HG02571 (cell line): ENCODE data around the gene IQCN.

ENCODE experiments used
- ATAC-seq: cut with Tn5 transposase; IDR thresholded peaks from one replicate; pipeline ENCODE4 v1.9.1; 2021; ENCODE audit warnings: mild to moderate bottlenecking, moderate library complexity; ENCODE audit not compliant: unreplicated experiment

The IQCN gene

GRCh38 chr19:18269070-18269723 lies 5.1 kb downstream of the IQCN start:
- no peak for ATAC-seq

DNA sequence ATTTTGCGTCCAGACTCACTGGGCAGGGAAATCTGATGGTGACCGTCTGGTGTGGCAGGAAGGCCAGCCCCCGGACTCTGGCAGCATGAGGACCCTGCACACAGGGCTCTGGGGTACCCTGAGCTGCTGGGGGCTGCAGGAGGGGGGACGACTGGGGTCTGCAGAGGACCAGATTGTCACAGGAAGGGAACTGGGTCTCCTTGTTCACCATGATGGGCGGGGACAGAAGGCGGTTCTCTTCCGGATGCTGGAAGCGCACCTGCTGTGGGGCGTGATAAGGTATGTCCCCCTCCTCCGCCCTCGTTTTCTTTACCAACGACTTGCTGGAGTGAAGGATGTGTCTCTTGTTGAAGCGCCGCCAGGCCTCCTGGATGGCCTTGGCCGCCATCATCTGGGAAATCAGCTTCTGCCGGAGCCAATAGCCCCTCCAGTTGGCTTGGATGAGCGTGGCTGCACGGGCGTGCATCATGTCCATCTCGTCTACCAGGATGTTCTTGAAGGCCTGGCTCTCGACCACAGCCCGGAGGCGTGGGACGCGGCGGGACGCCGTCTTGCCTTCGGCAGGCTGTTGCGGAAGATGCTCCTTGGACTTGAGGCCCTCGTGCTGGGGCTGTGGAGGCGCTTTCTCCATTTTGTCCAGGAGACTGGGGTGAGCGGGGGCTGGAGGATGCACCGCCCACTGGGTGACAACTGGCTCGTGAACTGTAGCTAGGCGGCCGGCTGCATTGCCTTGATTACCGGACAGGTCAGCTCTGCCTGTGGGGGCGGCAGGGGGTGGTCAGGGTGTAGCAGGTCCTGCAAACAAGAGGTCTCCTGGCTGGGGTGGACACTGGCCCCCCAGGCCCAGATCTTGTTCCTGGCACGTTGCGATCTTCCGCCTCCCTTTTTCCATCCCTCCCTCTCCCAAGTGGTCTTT lies 7.2 kb downstream of the IQCN start:
- ATAC-seq, result no peak

- no peak for ATAC-seq
Measured at GRCh38 chr19:18265582-18265981, 8.7 kb downstream of the IQCN start.

DNA sequence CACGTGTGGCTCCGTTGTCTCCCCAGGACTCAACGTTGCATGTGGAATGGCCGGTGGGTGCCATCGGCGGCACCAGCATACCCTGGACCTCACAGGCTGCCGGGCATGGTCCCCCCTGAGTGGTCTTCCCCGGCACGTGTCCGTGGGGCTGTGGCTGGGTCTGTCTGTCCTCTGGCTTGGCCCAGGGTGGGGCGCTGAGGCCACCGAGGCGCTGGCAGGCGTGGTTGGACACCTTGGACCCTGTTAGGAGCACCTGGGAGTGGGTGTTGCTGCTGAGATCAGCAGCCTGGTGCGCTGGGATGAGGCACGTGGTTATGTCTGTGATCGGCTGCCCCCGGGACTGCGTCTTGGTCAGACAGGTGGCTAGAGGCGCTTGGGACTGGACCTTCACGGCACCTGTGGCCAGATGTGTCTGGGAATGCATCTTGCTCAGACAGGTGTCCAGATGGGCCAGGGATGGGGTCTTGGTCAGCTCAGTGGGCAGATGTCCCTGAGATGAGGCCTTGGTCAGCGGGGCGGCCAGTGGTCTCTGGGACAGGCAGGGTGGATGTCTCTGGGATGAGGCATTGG lies 9.2 kb downstream of the IQCN start:
- no peak for ATAC-seq

DNA sequence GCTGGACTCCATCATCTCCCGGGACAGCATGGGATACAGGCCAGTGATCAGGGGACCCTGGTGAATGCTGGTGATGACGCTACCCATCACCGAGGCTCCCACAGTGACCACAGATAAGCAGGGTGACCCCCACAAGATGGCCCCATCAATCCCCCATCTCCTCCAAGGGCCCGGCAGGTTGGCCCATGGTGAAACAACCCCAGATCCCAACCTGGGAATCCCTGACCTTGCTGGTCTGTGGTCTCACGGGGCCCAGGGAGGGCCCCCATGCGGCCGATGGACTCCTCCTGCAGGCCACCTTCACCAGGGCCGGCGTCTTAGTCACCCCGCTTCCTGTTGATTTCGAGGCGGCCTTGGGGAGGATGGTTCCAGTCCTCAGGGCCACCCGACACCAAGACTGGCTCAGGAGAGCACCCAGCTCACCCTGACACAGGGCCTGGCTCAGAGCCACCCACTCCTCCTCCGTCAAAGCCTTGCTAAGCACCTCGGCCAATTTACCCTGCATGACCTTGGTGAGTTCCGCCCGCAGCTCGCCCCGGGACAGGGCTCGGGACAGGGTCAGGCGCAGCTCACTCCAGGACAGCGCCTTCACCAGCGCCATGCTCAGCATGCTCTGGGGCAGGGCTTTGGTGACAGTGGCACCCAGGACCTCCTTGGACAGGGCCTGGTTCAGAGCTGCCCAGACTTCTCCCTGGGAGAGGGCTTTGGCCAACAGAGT lies 10.0 kb downstream of the IQCN start:
- no peak for ATAC-seq

DNA sequence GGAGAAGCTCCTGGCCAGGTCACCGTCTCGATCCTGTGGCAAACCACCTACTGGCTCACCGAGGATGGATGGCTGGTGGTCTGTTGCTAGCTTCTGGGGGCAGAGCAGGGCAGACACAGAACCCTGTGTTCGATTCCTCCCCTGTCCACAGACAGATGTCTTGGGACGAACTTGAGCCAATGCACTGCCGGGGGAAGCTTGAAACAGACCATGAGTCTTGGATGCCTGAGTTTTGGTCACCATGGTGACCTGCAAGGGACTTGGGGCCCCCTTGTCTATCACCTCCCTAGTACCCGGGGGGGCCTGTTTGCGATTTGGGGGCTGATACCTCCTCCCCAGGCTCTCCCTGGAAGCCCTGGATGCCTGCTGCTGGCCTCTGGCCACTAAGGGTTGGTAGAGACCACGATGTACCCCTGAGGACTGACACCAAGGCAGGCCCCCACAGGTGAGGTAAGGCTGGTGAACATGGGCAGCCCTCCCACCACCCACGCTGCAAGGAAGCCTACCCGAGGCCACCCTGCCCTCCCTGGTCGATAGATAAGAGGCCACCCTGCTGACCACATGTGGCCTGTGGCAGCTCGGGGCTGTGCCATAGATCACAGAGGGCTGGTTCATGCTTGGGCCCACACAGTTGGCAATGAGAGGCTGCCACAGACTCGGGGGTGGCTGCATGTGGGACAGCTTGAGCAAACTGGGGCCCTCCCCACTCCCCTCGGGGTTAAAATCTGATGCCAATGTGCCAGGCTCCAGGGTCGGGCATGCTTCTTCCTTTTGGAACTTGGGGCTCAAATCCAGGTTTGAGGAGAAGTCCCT lies 10.7 kb downstream of the IQCN start:
- no peak for ATAC-seq

DNA sequence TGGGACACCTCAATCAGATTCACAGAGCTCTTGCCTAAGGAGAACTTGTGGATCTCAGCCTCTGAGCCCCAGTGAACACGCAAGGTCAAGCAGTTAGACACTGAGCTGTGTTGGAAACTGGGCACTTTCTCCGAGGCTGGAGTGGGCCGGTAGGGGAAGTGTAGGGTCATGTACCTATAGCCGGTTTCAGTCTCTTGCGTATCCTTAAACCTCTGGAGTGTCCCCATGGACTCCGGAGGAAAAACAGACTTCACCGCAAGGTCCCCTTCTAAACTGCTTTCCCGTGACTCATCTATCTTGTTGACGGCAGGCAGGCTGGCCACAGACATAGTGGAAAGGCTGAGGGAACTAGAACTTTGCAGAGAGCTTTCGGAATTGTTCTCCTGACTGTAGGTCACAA lies 11.3 kb downstream of the IQCN start:
- no peak for ATAC-seq

DNA sequence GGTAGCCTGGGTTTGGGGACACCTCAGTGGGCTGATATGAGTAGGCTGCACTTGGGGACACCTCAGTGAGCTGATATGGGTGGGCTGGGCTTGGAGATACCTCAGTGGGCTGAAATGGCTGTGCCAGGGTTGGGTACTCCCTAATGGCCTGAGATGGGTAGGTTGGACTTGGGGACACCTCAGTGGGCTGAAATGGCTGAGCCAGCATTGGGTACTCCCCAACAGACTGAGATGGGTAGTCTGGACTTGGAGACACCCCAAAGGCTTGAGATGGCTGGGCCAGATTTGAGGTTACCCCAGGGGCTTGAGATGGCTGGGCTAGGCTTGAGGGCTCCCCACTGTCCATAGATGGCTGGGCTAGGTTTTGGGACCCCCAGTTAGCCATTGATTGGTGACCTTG lies 12.1 kb downstream of the IQCN start:
- ATAC-seq, result no peak

DNA sequence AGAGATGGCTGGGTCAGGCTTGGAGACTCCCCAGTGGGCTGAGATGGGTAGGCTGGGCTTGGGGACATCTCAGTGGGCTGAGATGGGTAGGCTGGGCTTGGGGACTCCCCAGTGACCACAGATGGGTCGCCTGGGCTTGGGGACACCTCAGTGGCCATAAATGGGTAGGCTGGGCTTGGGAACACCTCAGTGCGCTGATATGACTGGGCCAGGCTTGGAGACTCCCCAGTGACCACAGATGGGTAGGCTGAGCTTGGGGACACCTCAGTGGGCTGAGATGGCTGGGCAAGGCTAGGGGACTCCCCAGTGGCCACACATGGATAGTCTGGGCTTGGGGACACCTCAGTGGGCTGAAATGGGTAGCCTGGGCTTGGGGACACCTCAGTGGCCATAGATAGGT lies 12.8 kb downstream of the IQCN start:
- ATAC-seq, result no peak

- ATAC-seq, result no peak
Measured at GRCh38 chr19:18259893-18260292, 14.4 kb downstream of the IQCN start.

DNA sequence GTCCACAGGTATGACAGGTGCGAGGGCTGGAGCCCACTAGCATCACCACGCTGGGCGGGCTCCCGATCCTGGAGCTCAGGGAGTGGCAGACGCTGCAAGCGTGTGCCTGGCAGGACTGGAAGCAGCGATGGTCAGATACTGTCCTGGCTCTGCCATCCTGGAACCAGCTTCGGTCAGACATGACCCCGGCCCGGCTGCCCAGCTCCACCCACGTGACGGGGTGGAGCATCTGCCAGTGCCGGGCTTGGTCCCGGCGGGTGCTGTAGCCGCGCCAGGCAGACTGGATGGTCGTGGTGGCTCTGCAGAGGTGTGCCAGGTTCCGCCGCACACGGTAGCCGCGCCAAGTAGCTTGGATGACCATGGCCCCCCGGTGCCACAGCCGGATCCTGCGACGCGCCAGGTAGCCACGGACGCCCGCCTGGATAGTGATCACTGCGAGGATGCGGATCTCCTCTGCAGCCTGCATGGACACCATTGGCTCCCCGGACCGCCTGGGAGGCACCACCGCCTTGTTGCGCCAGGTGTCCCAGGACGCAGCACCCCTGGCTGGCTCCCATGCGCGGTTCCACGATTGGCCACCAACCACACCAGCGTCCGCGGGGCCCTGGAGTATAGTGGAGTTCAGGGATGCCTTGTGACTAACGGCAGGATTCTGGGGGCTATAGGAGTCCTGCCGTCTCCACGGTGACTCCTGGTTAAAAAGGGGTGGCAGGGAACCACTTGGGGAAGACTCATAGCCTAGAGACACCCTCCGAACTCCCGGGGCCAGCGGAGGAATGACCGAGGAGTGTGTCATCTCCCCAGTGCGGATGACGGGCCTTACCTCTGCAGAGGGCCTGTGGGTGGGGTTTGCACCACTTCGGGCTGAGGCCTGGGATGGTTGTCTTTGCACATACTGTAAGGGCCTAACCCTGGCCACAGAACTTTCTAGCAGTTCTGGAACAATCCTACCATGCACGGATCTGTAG lies 16.5 kb downstream of the IQCN start:
- ATAC-seq, result no peak

- no peak for ATAC-seq
Measured at GRCh38 chr19:18254546-18255503, 19.4 kb downstream of the IQCN start.

DNA sequence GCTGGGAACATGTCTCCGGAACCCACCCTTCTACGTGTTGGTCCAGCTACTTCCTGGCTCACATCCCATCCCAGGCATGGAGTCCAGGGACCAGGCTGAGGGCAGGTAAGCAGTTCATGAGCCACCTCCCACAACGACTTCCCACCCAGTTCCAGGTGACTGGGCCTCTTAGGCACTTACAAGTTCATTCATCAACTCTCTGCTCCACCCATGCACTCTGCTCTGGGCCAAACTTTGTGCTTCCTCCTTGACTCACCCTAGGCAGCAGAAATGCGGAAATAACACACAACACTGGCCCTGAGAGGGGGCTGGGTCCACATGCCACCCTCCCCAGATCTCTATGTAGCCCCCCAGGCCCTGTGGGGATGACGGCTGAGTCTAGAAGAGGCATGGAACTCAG lies 20.5 kb downstream of the IQCN start:
- ATAC-seq, result no peak

- ATAC-seq, result no peak
Measured at GRCh38 chr19:18253130-18253529, 21.1 kb downstream of the IQCN start.

DNA sequence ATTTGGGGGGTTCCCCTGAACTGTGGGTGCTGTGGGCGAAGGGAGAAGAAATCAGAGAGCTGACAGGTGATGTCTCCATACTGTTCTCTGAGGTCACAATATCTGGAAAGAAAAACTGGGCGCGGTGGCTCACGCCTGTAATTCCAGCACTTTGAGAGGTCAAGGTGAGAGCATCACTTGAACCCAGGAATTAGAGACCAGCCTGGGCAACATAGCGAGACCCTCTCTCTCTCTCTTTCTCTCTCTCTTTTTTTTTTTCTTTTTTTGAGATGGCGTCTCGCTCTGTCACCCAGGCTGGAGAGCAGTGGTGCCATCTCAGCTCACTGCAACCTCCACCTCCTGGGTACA lies 21.9 kb downstream of the IQCN start:
- no peak for ATAC-seq

DNA sequence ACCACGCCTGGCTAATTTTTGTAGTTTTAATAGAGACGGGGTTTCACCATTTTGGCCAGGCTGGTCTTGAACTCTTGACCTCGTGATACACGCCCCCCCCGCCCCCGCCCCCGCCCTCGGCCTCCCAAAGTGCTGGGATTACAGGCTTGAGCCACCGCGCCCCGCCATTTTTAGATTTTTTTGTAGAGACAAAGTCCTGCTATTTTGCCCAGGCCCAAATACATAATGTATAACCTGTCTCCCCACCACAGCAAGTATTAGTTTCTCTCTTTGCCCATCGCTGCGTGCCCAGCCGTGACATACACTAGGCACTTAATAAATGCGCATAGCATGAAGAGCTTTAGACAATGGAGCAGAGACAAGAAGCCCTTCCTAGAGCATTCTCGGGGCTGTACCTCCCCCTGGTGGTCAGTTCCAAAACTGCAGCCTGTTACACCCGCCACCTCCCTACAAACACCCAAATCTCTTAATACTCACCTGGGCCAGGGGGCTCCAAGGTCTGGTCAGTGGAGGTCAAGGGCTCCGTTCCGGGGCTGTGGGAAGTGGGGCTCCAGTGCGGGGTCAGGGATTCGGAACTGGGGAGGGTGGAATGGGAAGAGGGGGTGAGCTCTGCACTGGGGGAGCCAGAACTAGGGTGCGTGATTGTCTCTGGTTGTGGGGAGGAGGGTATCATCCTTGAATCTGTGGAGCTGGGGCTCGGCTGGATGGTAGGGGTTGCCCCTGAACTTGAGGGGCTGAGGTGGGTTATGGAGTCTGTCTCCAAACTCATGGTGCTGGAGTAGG lies 22.5 kb downstream of the IQCN start:
- ATAC-seq, result no peak

DNA sequence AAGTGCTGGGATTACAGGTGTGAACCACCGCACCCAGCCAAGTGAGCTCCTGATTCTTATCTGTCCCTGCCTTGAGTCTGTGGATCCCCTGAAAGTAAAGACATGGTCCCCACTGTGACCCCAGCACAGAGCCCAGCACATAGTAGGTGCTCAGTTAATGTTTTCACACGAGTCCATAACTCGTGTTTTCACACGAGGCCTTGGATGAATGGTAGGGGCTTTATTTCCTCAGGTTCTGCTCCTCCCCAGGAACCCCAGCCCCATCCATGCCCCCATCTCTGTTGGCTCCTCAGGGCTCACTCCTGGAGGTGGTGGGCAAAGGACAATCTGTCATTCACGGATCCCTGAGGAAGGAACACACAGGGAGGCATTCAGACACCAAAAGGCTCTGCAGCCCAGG lies 24.4 kb downstream of the IQCN start:
- no peak for ATAC-seq

GRCh38 chr19:18245297-18245696 lies 29.0 kb downstream of the IQCN start:
- no peak for ATAC-seq
